Left forelimb (tissue), 1 donor: ENCODE results near the gene PSMA7.
"Not testable (repeated sequence)": the region's sequence is repeated elsewhere in the genome, so short reads cannot be mapped to it uniquely, and the experiment has no call there.

Source experiments
- DNase-seq: peaks from one replicate; pipeline ENCODE4 v3.0.0-alpha.2; 2018; ENCODE audit warnings: low spot score

The PSMA7 gene

DNA sequence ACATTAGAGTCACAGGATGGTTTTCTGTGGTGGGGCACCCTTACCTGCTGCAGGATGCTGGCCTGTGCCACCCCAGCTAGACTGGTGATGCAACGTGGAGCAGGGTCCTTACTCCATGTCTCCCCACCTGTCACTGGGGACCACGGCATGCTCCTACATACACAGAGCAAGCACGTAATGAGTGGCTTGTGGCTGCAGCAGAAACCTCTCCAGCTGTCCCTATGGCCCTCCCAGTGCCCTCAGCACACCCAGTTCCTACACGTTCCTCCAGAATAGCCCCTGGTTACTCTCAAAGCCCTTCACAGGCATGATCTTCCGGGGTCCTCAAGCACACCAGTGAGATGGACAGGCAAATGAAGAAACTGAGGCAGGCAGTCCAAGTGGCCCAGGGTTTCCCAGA, 24.1 kb downstream of the PSMA7 start:
- DNase-seq: no peak

DNA sequence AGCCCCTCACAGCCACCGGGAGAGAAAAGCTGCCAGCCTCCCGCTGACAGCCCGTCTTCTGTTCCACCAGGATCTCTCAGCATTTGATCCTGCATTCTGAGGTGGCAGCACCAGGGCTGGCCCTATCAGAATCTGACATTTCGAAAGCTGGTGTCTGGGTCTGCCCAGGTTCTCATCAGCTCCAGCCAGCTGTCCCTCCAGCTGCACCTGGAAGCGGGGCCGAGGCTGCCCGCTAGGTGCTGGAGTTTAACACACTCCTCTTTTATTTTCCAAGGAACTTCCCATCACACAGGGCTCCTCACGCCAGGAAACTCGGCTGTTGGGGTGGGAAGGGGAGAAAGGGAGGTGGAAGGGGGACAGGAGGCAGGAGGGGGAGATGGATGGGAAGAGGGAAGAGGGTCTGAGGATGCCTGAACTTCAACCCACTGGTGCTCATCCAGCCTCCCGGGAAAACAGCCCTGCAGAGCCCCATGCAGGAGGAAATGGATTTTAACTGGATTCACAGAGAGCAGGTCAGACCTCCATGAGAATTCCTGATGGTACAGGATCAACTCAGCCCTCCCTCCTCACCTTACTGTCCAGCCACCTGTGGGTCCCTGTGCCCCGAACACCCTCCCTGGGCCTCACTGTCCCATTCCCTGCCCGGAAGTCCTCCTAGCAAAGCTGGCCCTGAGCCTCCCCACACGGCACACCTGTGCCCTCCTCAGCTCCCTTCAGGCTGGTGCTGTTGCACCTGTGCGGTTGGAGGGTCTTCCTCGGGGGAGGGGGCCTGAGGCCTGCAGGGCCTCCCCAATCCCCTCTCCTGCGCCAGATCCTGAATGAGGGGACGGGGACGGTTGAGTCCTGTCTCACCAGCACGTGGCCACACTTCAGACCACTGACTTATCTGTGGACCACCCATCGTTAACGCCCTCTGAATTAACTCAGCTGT, 24.8 kb downstream of the PSMA7 start:
- no peak for DNase-seq

DNA sequence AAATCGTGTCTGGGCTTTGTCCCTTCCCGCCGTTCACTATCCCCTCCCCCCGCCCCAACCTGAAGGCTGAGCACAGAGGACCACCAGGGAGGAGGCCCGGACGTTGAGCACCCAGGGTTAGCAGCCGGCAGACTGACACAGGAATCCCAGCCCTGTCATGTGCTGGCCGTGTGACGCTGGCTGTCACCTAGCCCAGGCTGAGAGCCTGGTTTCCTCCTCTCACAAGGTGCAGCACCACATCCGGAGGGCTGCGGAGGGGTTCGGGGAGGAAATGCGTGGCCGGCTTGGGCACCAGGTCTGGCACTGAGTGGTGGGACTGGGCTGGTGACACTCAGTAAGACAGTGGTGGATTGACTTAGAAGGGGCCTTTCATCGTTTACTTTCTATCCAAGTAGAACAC, 25.5 kb downstream of the PSMA7 start:
- DNase-seq: no peak

DNA sequence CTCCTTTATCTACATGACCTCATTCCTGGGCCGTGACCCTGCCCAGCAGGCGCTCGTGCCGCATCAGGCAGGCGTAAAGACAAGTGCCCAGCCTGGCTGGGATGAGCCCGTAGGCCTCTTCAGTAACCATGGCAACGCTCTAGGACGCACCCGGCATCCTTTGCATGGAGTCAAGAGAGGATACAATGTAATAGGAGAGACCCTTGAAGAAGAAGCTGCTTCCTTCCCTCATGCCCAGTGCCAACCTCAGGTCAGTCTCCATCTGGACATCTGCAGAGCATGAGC, 25.9 kb downstream of the PSMA7 start:
- DNase-seq: no peak

DNA sequence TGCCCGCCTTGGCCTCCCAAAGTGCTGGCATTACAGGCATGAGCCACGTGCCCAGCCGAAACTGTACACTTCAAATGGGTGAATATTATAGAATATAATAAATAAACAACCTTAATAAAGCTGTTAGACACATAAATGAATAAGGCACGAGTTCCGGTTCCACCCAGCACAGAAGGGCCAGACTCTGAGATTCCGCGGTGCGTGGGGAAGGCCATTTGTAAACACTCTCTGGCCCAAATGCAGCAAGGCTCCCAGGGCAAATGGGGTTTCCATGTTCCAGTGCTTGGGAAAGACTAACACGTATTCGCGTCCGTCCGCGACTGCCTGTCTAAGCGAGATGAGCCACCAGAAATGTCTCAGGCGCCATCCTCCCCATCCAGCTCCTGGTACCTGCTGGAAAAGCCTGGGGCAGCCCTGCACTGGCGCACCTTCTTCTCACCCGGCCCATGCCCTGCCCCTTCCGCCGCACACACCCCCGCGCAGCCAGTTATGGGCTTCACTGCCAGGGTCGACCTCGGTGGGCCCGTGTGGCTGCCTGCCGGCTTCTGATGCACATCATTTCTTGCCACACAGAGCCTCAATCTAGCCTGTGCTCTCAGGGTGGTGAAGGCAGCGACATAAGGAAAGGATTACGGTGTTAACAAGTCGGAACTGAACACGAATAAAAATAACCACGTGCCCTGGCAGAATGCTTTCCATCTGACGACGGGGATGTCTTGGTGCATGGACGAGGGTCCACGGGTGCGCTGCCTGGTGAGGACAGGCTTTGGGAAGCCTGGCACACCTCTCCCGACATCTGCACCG, 26.4 kb downstream of the PSMA7 start:
- DNase-seq: no peak

DNA sequence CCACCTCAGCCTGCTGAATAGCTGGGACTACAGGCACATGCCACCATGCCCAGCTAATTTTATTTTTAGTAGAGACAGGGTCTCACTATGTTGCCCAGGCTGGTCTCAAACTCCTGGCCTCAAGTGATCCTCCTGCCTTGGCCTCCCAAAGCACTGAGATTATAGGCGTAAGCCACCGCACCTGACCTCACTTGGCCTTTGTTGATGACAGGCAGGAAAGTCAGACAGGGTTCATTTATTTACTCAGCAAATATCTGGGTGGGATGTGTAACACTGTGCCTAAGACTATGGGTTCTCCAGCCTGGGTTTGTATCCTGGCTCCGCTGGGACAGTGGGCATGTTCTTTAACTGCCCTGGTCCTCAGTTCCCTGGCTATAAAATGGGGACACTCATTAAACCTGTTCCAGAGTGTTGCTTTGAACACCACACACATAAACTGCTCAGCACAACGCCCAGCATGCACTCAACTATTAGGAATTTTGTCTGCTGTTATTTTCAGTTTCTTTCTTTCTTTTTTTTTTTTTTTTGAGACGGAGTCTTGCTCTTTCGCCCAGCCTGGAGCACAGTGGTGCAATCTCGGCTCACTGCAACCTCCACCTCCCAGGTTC, 27.3 kb downstream of the PSMA7 start:
- DNase-seq: not testable (repeated sequence)

DNA sequence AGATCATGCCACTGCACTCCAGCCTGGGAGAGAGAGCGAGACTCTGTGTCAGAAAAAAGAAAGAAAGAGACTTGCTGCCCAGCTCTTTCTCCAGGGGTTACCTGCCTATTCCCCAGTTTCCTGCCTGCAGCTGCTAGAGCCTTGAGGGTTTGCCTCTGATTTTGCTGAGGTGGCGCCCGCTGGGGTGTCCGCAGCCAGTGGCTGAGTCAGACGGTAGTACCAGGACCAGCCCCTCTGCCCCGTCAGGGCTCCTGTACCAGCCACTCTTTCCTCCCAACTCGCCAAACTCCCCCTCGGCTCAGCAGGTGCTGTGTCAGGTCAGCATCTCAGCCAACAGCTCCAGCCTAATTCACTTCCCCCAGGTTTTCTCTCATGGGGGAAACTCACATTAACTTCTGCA, 28.3 kb downstream of the PSMA7 start:
- no peak for DNase-seq

DNA sequence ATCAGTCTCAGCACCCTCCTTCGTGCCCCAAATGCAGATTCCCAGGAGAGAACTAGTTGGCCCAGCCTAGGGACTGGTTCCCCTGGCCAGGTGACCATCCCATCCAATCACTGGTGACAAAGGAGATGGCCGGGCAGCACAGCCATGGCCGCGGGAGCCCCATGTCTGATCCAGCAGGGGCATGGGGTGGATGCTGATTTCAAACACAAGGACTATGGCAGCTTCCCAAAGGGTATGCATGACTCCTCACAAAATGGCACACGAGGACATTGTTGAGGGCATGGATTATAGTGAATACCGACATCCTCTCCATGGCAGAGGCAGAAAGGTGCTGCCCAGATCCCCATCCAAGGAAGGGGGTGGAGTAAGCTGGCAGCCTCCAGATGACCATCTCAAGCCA, 30.8 kb downstream of the PSMA7 start:
- no peak for DNase-seq

DNA sequence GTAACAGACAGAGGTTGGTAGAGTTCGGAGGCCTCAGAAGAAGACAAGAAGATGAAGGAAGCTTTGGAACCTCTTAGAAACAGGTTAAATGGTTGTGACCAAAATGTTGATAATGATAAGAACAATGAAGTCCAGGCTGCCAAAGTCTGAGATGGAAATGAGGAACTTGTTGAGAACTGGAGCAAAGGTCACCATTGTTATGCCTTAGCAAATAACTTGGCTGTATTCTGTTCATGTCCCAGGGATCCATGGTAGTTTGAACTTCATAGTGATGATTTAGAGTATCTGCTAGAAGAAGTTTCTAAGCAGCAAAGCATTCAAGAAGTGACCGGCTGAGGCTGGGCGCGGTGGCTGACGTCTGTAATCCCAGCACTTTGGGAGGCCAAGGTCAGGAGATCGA, 32.0 kb downstream of the PSMA7 start:
- DNase-seq: no peak

DNA sequence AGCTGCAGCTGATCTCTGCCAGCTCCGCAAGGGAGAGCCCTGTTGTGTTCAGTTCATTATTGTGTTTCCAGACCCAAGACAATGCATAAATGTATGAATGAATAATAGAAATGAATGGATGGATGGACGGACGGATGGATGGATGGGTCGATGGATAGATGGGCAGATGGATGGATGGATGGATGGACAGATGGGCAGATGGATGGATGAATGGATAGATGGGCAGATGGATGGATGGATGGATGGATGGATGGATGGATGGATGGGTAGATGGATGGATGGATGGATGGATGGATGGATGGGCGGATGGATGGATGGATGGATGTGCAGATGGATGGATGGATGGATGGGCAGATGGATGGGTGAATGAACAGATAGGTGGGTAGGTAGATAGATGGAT, 37.6 kb downstream of the PSMA7 start:
- DNase-seq: no peak

DNA sequence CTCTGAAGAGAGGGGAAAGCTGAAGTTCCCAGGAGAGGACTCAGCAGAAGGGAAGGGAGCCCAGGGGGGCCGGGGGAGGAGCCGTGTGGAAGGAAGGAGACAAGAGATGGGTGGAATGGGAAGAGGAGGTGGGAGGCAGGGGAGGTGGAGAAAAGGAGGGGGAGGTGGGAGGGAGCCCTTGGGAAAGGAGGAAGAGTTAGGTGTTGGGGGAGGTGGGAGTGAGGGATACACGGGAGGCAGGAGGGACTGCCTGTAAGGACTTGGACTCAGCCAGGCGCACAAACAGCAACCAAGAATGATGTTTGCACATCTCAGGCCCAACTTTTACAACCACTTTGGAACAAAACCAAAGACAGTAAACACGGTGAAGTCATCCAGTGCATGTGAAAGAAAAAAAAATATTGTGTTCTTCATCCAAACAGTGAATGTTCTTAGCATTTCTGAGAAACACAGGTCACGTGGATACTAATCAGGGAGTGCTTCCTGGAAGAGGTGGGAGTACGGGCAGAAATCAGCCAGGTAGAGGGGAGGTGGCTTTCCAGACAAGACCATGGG, 38.3 kb downstream of the PSMA7 start:
- DNase-seq: no peak

DNA sequence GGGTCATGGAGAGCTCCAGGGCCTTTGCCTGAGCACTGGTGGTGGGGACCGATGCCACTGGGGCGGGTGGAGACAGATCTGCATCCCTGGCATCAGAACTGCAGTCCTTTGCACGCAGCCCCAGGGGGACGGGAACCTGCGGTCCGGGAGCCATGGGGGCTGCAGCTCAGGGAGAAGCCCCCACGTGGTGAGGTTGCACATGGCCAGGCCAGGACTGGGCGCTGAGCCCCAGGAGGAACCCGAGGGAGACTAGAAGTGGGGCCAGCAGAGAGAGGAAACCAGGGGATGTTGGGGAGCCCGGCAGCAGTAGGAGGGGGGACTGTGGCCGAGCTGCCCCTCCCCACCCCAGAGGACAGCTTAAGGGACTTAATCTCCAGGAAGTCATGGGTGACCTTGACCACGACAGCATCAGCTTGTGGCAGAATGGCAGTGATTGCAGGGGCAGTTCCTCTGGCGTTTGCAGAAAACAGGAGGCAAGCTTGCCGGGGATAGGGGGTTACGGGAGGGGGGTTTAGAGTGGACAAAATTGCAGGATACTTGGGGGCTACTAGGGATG, 38.9 kb downstream of the PSMA7 start:
- DNase-seq: no peak

DNA sequence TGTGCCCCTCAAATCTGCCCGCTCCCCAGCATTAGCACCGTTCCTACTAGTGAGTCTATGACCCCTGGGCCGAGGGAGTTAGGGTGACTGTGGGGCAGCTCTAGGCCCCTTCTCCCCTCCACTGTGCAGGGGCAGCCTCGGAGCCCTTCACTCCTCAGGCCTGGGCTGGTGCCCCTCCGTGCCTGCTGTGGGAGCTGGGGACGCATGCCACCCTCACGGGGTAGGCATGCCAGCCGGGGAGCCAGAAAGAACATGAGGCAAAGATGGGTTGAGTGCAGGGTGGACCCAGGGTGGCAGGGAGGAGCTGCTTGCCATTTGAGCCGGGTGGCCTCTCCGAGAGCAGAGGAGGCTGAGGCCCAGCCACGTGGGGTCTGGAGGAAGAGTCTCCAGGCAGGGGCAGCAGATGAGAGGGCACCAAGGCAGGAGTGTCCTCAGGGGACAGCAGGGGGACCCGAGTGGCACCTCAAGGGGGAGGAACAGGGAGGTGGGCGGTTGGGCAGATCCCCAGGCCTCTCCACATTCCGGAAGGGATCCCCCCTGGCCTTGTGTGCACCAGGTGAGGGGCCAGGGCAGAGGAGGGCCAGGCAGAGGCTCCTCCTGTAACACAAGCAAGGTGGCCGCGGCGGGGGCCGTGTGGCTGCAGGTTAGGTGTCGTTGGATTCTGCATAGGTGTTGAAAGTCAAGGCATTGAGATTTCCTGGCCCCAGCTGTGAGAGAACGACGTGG, 39.5 kb downstream of the PSMA7 start:
- no peak for DNase-seq

DNA sequence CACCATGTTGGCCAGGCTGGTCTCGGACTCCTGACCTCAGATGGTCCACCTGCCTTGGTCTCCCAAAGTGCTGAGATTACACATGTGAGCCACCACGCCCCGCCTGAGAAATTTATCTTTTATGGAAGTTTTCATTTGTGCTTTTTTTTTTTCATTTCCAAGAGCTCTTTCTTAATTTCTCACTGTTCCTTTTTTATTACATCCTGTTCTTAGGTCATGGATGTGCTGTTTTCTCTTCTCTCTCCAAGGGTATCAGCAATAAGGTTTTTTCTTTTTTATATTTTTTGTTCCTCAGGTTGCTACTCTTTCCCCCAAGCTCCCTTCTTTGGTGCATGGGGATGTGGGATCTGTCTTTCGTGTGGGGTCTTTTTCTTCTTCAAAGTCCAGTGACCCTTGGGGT, 42.1 kb downstream of the PSMA7 start:
- no peak for DNase-seq

DNA sequence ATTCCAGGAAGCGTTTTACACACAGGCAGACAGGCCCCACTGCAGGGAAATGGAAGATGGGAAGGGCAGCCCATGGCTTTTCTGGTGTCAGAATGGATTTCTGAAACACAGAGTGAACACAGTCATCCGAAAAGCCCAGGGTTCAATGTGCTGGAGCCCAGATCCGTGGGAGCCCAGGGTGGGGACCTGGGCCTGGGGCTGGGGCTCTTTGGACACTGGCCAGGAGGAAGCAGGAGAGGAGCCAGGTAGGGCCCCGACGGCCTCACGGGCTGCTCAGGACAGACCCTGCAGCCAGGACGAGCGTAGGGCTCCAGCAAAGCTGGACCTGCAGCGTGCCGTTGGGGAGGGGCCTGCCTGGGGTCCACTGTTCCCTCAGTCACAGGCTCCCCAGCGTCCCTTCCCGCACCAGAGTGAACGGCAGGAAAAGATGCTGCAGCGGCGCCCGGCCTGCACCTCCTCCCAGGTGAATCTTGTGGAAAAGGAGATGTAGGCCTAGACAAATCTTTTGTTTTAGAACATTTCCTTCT, 45.2 kb downstream of the PSMA7 start:
- no peak for DNase-seq

DNA sequence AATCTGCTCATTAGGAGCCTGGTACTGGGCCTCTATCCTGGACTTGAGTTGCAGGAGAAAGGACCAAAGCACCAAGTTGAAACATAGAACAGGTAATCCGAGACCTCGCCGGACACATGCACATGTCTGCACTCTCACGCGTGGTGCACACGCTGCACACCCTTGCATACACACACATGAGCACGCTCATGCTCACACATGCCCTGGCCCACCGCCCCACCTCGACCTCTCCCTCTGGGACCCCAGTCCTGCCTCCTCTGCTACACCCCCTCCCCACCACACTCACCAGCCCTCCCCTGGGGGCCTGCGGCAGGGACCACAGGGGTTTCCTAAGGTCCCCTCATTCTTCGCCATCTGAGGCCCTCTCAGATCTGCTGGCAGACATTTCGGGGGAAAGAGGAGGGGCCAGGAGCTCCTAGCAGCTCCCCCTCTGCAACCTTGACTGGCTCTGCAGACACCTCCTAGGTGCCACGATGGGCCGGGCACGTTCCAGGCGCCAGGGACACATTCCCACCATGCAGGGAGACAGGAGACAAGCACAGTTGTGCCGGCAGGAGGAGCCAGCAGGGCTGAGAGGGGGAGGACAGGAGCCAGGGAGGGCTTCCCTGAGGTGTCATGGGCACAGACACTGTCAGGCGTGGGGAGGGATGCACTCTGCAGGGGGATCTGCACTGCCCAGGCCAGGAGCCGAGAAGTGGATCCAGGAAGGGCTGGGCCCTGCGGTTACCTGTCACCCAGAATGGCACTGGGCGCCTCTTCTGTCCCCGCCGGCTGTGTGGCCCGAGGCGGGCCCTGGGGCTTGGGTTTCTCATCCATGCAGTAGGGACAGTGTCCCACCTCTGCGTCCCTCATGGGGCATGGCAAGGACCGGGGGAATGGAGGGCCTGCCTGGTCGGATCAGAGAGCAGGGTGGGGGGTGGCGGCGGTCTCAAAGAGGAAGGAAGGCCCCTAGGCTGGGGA, 46.5 kb downstream of the PSMA7 start:
- no peak for DNase-seq

DNA sequence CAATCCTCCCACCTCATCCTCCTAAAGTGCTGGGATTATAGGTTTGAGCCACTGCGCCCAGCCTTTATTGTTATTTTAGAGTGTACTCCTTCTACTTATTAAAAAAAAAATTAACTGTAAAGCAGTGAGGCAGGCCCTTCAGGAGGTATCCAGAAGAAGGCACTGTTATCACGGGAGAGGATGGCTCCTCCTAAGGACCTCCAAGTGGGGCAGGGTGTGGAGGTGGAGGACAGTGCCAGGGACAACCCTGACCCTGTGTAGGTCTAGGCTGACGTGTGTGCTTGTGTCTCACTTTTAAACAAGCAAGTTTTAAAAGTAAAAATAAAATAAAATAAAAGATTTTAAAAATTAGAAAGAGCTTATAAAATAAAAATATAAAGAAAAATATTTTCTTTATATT, 53.8 kb downstream of the PSMA7 start:
- DNase-seq: no peak

DNA sequence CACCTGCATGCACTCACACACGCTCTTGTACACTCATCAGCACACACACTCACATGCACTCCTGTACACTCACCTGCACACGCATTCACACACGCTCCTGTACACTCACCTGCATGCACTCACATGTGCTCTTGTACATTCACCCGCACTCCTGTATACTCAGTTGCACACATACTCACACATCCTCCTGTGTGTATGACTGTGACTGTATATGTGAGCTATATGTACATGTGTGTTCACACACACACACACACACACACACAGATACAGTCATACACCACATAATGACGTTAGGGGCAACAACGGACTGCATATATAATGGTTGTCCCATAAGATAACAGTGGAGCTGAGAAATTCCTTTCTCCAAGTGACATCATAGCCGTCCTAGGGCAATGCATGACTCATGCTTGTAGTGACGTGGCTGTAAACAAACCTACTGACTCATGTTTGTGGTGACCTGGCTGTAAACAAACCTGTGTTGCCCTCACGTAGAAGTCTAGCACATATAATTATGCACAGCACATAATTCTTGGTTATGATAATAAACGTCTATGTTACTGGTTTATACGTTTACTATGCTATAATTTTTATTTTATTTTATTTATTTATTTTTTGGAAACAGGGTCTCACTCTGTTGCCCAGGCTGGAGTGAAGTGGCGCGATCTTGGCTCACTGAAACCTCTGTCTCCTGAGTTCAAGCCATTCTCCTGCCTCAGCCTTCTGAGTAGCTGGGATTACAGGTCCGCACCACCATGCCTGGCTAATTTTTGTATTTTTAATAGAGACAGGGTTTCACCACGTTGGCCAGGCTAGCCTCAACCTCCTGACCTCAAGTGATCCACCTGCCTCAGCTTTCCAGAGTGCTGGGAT, 54.7 kb downstream of the PSMA7 start:
- DNase-seq: no peak

DNA sequence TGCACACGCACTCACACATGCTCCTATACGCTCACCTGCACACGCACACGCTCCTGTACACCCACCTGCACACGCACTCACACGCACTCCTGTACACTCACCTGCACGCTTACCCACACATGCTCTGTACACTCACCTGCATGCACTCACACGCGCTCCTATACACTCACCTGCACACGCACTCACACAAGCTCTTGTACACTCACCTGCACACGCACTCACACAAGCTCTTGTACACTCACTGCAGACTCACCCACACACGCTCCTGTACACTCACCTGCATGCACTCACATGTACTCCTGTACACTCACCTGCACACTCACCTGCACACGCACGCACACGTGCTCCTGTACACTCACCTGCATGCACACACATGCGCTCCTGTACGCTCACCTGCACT, 55.6 kb downstream of the PSMA7 start:
- no peak for DNase-seq
